HG02884 (cell line): ENCODE measurements around the gene PCBP1.
"Not testable (repeated sequence)": the region's sequence is repeated elsewhere in the genome, so short reads cannot be mapped to it uniquely, and the experiment has no call there.

Experiments used
- ATAC-seq: cut with Tn5 transposase; IDR thresholded peaks from one replicate; pipeline ENCODE4 v1.9.1; 2021; ENCODE audit warnings: mild to moderate bottlenecking, moderate library complexity; ENCODE audit not compliant: unreplicated experiment

Gene PCBP1

DNA sequence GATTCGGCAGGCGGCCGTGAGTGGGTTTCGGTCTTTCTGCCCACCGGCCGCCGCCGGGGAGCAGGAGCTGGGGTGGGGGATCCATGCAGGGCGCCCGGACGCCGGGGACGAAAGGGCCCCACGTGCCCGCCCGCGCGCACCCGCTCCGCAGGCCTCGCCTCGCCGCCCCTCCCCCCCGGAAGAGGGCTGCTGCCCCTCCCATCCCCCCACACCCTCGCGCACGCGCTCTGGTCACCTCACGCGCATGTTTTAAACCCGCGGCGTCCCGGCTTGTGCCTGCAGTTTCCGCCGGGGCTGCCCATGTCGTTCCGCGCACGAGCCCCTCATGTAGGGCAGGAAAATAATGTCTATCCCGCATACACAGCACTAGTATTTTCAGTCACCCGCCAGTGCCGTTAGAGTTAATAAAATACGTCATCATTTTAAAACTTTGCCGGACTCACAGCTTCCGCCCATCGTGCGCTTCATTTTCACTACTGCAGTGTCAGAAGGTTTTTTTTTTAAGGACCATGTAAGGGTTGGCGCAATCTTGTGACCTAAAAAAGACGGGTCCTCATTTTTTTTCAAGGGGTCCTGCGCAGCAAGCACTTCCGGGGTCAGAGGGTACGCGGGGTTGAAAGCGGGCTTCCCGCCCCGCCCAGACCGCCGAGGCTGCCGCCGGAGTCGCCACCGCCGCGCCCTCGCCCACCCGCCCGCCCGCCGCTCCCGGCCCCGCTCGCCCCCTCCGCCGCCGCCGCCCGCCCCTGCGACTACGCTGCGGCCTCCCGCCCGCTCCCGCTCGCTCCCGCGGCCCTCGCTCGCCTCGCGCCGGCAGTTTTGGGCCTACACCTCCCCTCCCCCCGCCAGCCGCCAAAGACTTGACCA, at the start of gene PCBP1:
TSS of gene PCBP1 (plus strand) at position 640 of the 864 bp plus-strand sequence. CDS start 267 bp downstream, outside the sequence.
- ATAC-seq: peak; percentile 30

DNA sequence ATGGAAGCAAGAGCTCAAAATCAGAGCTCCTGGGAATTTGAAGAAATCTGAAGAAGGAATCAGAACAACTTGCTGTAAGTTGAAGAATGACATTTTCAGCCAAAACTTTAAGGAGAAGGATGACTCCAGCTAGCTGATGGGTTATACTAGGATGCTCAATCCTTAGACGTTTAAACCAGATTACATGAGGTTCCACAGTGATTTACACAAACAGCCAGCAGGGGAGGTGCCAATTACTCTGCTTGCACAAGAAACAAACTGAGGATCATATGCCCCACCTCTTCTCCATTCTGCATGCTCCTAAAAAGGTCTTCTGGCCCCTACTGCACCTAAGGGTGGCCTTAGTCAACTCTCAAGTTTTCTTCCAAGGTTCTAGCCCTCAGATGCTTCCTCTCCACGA, 47.9 kb upstream of the PCBP1 start:
- no peak for ATAC-seq

DNA sequence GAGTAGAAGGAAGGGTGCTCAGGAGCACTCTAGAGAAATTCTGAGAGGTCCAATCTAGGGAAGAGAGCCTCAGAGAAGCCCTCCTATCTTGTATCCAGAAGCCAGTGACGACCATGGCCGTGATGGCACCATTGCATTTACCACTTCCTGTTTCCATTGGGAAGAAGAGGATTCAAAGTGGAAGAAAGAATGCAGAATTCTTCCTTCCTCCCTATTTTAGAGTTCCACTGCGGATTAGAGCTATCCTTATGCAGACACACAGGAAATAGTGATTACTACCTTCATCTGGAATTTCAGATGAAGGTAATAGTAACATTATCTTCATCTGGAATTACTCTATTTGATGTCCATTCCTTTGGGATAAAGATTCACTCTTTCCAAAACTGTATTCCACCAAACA, 45.6 kb upstream of the PCBP1 start:
- ATAC-seq: no peak

DNA sequence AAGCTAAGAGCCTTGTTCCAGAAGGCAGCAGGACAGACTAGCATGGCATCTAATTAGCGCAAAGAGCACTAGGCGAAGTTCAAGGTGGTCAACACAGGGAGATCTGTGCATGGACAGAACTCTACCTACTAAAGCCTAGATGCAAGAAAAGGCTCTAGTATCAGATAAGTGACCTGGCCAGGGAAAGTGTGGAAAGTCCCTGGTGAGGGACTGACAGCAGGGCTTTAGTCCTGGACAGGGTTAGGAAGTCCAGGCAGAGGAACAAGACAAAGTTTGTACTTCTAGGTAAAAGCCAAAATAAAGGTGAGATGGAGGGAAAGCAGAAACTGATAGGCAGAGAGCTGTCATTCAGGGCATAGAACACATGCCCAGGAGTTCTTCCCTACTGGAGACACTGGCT, 45.0 kb upstream of the PCBP1 start:
- no peak for ATAC-seq

DNA sequence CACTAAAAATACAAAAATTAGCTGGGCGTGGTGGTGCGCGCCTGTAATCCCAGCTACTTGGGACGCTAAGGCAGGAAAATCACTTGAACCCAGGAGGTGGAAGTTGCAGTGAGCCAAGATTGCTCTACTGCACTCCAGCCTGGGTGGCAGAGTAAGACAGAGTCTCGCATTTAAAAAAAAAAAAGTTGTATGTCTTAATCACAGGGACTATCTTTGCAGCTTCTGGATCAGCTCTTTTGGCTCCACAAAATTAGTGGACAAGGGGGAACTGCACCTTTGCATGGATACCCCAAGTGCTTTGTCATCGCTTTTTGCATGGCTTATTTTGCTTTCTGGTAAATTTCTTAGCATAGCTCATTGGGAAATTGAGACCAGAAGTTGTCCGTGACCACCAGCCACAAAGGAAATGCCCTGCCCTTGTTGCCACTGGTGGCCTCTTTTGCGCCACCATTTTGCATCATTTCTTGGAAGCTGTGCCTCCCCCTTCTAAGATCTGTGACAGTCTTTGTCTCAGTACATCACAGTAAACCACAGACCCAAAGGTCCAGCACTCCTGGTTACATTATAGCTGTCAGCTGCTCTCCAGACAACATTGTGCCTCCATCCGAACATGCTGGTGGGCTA, 43.9 kb upstream of the PCBP1 start:
- no peak for ATAC-seq

DNA sequence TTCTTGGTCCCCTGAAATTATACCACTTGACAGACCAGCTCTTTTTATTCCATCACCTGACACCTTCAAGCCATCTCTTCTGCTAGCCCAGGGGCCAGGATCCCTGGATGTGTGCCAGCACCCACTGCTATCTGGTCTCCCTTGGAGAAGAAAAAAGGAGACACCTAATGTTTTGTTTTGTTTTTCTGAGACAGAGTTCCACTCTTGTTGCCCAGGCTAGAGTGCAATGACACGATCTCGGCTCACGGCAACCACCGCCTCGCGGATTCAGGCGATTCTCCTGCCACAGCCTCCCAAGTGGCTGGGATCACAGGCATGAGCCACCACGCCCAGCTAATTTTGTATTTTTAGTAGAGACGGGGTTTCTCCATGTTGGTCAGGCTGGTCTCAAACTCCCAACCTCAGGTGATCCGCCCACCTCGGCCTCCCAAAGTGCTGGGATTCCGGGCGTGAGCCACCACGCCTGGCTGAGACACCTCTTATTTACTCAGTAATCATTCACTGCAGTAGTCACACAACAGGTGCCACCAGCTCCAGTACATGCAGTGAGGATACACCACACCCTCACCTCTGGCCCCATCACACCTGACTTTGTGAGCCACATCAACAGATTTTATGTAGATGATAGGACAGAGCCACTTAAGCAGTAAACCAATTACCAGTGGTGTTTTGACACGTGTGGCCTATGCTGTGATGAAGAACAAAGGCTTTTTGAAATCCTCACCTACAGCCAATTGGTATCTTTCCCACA, 42.8 kb upstream of the PCBP1 start:
- ATAC-seq: no peak

DNA sequence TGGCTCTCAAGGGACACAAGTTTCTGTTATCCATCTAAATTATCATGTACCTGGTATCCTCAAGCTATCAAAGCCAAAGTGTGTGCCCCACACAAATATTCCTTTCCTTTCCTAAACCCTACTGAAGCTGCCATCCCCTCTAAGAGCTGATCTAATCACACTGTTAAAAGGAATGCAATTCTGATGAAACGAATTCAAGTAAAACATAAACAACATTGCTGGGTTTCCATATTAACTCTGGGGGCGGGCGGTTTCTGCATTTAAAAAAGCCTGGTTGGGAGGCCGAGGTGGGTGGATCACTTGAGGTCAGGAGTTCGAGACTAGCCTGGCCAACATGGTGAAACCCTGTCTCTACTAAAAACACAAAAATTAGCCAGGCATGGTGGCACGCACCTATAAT, 41.9 kb upstream of the PCBP1 start:
- no peak for ATAC-seq

DNA sequence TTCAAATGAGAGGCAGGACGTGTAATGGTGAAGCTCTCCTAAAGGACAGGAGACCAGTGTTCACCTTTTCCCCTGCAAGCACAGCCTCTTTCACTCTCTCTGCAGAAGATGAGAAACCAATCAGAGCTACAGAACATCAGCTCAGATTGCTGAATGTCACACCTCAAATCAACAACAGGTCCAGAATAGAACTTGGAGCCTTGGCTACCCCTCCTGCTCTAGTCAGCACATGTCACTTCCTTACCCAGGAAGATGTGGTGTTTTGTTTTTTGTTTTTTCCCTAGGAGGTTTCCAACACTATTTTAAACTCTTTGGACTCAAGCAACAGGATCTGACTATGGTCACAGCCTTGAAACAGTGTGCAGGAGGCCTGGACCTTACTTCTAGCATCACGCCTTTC, 41.3 kb upstream of the PCBP1 start:
- ATAC-seq: no peak

DNA sequence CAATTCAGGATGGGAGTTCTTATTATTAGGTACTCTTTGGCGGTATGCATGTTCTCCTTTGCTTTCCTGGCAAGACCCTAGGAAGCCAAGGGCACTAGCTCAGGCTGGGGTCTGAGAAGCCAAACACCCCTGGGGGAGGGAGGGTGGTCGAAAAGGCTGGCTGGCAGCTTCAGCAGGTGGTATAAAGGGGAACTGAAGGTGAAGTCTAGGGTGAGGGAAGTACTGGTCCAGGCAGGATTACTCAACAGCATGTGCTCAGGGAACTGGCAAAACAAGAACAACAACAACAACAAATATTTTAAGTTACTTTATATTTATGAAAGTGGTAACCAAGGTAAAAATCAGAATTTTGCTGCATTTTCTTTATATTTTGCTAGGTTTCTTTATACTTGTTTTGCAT, 40.7 kb upstream of the PCBP1 start:
- ATAC-seq: no peak

DNA sequence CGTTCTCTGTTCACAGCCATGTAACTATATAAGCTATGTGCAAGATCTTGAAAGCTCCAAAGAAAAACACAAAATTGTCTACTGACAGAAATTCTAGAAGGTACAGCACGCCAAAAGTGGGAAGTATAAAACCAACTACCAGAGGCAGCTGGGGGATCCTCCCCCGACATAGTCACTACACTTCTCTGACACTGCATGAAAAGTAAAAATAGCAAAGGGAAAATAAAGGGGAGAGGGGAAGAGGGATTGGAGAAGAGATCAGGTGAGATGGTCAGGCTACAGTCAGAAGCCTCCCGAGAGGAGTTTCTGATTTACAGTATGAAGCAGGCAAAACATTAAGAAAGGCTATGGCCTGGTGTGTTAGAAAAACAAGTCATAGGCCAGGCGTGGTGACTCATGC, 39.8 kb upstream of the PCBP1 start:
- ATAC-seq: no peak

DNA sequence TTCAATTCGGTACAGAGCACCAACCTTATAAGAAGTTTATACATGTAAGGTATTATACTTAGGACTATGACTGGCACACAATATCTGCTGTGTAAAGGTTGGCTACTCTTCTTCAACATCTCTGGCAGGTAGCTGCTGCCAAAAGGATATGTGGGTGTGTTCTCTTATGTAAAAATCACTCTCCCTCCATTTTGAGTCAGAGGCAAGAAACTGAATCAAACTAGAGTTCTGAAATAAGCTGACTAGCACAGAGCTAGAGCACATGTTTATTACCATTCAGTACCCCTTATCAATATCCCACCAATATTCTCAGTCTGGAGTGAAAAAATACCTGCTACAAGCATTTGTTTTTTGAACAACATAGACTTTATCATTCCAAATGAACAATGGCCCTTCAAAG, 38.0 kb upstream of the PCBP1 start:
- ATAC-seq: no peak

DNA sequence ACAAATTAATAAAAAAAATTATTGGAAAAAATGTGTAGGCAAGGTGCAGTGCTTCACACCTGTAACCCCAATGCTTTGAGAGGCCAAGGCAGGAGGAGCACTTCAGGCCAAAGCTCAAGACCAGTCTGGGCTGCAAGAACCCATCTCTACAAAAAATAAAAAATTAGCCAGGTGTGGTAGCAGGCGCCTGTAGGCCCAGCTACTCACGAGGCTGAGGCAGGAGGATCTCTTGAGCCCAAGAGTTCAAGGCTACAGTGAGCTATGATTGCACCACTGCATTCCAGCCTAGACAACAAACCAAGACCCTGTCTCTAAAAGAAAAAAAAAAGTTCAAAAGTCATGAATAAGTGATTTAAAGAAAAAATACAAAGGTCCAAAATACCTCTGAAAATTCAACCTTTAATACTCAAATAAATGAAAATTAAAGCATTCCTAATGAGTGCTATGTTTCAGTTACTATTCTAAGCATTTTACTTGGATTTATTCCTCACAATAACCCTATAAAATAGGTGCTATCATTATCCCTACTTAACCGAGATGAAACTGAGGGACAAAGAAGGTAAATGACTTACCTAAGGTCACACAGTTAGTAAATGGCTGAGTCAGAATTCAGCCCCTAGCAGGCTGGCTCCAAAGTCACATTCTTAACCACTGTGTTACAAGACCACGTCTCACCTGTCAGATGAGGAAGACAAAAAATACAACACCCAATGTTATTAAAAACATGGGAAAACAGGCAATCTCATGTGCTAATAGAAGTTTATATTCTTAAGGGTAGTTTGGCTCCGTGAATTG, 36.4 kb upstream of the PCBP1 start:
- no peak for ATAC-seq

DNA sequence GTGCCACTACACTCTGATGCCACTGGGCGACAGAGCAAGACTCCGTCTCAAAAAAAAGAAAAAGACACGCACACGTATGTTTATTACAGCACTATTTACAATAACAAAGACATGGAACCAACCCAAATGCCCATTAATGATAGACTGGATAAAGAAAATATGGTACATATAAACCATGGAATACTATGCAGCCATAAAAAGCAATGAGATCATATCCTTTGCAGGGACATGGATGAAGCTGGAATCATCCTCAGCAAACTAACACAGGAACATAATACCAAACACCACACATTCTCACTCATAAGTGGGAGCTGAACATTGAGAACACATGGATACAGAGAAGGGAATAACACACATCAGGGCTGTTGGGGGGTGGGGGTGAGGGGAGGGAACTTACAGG, 32.0 kb upstream of the PCBP1 start:
- ATAC-seq: not testable (repeated sequence)

DNA sequence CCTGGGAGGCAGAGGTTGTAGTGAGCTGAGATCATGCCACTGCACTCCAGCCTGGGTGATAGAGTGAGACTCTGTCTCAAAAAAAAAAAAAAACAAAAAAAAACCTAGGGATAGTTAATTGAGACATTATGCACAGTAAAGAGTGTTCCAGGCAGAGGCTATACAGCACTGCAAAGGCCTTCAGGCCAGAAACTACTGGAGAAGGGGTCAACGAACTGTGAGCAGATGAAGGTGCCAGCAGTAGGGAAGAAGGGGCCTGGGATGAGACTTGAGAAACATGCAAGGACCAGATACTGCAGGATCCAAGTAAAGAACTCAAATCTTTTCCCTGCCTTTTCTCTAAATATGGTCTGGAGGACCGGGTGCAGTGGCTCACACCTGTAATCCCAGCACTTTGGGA, 26.0 kb upstream of the PCBP1 start:
- ATAC-seq: no peak

DNA sequence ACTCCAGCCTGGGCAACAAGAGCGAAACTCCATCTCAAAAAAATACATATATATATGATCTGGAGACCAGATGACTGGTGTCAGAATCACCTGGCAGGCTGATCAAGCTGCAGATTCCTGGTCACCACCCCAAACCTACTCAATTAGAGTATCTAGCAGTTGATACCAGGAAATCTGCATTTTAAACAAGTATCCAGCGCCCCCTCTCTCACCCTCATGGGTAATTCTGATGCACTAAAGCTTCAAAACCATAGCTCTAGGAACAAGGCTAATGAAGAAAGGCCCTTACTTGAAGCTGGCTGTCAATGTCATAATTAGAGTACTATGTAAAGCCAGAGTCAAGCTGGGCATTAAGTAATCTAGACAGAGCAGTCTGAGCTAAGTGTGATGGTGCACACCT, 25.0 kb upstream of the PCBP1 start:
- no peak for ATAC-seq

DNA sequence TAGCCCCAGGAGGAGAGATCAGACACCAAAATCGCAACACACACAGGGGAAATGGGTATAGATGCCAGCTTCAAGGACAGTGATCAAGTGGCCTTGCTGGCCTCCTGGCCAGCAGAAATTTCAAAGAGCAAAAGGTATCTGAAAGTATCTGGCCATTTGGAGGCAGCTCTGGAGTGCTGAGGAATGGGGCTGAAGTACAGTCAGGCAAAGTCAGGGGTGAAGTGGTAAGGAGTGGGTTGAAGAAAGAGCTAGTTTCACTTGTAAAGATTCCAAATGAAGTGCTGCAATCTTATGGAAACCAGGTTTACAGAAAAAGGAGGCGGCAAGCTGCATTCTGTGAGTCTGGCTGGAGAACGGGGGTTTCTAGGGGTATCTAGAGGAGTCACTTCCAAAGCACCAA, 19.2 kb upstream of the PCBP1 start:
- ATAC-seq: no peak

DNA sequence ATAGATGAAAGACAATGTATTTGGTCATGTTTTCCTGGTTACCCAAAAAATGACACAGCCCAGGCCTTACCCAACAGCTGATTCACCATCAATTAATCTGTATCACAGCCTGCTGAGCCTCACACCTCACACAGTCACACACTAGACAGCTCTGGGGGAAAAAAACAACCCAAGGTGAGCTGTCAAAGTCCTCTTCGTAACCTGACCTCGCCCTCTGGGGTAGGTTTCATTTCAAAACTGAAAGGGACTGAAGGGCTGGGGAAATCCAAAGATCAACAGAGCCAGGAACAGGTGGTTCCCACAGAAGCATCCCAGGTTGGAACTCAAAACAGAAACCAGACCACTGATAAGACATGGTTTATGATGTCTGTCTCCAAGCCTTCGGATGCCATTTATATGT, 18.2 kb upstream of the PCBP1 start:
- peak; percentile 79 for ATAC-seq

DNA sequence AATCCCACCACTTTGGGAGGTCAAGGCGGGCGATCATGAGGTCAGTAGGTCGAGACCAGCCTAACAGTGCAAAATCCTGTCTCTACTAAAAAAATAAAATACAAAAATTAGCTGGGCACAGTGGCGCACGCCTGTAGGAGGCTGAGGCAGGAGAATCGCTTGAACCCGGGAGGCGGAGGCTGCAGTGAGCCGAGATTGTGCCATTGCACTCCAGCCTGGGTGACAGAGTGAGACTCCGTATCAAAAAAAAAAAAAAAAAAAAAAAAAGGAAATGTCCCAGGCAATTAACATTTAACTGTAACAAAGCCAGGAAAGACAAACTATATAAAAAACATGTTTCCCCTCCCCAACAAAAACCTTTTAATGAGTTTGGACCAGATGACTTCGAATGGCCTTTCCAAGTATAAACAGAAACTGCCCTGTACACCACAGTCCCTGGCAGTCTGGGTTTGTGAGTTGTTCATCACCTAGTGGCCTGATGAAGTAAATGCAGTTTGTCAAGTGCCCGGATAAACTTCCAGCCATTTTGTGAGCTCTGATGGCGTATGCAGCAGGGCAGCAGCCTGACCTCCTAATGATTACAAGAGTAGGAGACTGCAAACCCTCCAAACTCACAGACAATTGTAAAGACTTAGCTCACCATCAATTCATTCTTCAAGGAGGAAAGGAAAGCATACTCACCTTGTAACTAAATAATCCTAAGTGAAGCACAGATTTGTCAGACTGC, 16.6 kb upstream of the PCBP1 start:
- ATAC-seq: peak; percentile 57

DNA sequence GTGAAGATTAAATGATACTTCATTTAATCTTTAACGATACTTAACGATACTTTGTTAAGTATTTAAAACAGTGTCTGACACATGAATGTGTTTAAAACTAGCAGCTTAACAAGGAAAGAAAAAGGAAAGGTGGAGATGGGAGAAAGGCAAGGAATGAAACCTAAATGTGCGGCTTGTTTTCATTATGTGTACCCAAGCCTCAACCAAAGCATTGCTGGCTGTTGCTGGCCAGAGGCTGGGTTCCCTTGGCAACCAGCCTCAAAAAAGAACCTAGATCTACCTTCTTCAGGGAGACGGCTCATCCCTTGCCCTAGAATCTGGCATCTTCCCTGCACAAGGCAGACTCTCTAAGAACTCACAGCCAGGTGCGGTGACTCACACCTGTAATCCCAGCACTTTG, 13.8 kb upstream of the PCBP1 start:
- no peak for ATAC-seq

DNA sequence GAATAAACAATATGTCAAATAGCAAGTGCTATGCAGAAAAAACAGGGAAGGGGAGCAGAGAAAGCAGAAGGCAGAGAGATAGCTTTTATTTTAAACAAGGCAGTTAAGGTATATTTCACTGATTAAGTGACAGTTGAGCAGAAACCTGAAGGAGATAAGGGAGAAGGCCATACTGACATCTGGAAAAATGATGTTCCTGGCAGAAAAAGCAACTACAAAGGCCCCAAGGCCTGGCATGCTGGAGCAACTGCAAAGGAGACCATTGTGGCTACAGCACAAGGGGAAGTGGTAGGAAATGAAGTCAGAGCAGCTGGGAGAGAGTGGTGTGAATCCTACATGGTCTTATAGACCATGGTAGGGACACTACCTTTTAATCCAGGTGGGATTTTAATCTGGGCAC, 8.9 kb upstream of the PCBP1 start:
- no peak for ATAC-seq
